WERI-Rb-1 (cell line): Measurements from ENCODE around the gene MRAS.

Experiments used
- DNase-seq: peaks from one replicate; pipeline ENCODE4 v3.0.0-alpha.2; 2020
- H3K27ac ChIP-seq: fragments of 250-450 bp; sonication (Bioruptor Pico); 2 replicates; pipeline ENCODE4 v1.5.1; 2020; ENCODE audit warnings: mild to moderate bottlenecking, moderate library complexity
- H3K27me3 ChIP-seq: fragments of 250-450 bp; sonication (Bioruptor Pico); 2 replicates; pipeline ENCODE4 v1.5.1; 2021; ENCODE audit warnings: mild to moderate bottlenecking, low read depth, moderate library complexity; ENCODE audit not compliant: insufficient read depth, severe bottlenecking
- H3K36me3 ChIP-seq: fragments of 250-450 bp; sonication (Bioruptor Pico); 2 replicates; pipeline ENCODE4 v1.5.1; 2020; ENCODE audit warnings: mild to moderate bottlenecking, moderate library complexity
- H3K4me3 ChIP-seq: 2 replicates; pipeline ENCODE4 v1.5.1; 2011; ENCODE audit warnings: low read depth, mild to moderate bottlenecking, control low read depth, low read length
- H3K9me3 ChIP-seq: fragments of 250-450 bp; sonication (Bioruptor Pico); 2 replicates; pipeline ENCODE4 v1.5.1; 2021; ENCODE audit warnings: mild to moderate bottlenecking, moderate library complexity; ENCODE audit not compliant: severe bottlenecking
- TF ChIP-seq, protein P1 (sequence below): IDR thresholded peaks from 2 replicates; pipeline ENCODE4 v1.5.1; 2011; ENCODE audit warnings: low read depth, mild to moderate bottlenecking, control low read depth, inconsistent platforms, low read length

MRAS gene

DNA sequence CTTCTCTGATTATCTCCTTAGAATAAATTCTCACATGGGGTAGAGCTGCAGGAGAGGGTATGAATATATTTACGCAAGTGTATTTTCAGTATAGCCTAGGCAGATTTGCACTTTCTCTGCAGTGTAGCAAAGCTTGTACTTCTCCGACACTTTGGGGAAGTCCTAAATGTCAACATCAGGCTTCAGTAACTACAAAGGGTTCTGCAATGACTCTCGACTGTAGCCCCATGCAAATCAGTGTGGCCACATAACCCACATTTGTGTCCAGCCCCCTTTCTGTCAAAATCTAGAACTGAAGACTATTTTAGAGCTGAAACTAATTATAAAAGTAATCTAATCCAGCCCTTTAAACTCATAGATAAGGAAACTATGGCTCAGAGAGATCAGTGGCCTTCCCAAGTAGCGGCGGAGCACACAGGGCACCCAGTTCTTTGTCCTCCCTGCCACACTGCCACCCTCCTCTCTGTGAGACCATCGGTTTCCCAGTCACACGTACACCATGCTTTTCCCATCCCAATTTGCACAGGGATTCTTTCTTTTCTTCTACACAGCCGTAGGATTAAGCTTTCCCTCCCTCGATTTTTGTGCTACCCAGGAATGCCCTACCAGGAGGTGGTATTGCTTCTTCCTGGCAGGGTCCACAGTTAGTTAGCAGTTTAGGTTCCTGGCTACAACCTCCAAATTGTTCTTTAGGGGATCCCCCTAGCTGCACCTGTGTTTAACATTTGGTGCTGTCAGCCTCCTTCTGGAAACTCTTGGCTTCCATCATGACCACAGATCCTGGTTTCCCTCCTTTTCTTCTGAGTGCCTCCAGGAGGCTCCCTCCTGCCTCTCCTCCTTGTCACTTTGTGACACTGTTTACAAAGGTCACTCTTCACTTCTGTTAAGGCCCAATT, 22.9 kb downstream of the MRAS start:
- no peaks in the 10 kb centered on the region for H3K36me3 ChIP-seq
- H3K9me3 ChIP-seq: no peaks in the 10 kb centered on the region
- TF ChIP-seq, protein P1, sequence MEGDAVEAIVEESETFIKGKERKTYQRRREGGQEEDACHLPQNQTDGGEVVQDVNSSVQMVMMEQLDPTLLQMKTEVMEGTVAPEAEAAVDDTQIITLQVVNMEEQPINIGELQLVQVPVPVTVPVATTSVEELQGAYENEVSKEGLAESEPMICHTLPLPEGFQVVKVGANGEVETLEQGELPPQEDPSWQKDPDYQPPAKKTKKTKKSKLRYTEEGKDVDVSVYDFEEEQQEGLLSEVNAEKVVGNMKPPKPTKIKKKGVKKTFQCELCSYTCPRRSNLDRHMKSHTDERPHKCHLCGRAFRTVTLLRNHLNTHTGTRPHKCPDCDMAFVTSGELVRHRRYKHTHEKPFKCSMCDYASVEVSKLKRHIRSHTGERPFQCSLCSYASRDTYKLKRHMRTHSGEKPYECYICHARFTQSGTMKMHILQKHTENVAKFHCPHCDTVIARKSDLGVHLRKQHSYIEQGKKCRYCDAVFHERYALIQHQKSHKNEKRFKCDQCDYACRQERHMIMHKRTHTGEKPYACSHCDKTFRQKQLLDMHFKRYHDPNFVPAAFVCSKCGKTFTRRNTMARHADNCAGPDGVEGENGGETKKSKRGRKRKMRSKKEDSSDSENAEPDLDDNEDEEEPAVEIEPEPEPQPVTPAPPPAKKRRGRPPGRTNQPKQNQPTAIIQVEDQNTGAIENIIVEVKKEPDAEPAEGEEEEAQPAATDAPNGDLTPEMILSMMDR: no peak
- no peaks in the 10 kb centered on the region for H3K27me3 ChIP-seq
- H3K4me3 ChIP-seq: no peak overlapping the region
- H3K27ac ChIP-seq: no peak overlapping the region
- DNase-seq: no peak

GRCh38 chr3:138373087-138373735, 24.8 kb downstream of the MRAS start:
- Histone ChIP-seq H3K27ac (no peak overlapping the region), H3K36me3 (no peaks in the 10 kb centered on the region), H3K27me3 (no peaks in the 10 kb centered on the region), H3K9me3 (no peaks in the 10 kb centered on the region), H3K4me3 (no peak overlapping the region)
- TF ChIP-seq, protein P1: no peak
- DNase-seq: no peak

- Histone ChIP-seq H3K4me3 (no peak overlapping the region), H3K9me3 (no peaks in the 10 kb centered on the region), H3K27ac (no peak overlapping the region), H3K27me3 (no peaks in the 10 kb centered on the region), H3K36me3 (no peaks in the 10 kb centered on the region)
- TF ChIP-seq, protein P1: no peak
- no peak for DNase-seq
Observed at GRCh38 chr3:138373736-138374094, 25.3 kb downstream of the MRAS start.

- H3K27ac ChIP-seq: no peak overlapping the region
- TF ChIP-seq, protein P1: no peak
- no peaks in the 10 kb centered on the region for H3K9me3 ChIP-seq
- H3K36me3 ChIP-seq: no peaks in the 10 kb centered on the region
- H3K4me3 ChIP-seq: no peak overlapping the region
- H3K27me3 ChIP-seq: no peaks in the 10 kb centered on the region
- no peak for DNase-seq
Observed at GRCh38 chr3:138374573-138375134, 26.3 kb downstream of the MRAS start.

- Histone ChIP-seq H3K9me3 (no peaks in the 10 kb centered on the region), H3K4me3 (no peak overlapping the region), H3K27ac (no peak overlapping the region), H3K36me3 (no peaks in the 10 kb centered on the region), H3K27me3 (no peaks in the 10 kb centered on the region)
- TF ChIP-seq, protein P1: no peak
- no peak for DNase-seq
Observed at GRCh38 chr3:138375447-138375846, 27.1 kb downstream of the MRAS start.
